ENCODE results near the gene ODAD3. TPM values are rescaled to one million over a fixed set of nuclear protein-coding genes. Genes with fewer than 3 reads are reported as not detected.
"Not testable (repeated sequence)": the region's sequence is repeated elsewhere in the genome, so short reads cannot be mapped to it uniquely, and the experiment has no call there.

ODAD3 gene
- total RNA-seq, 4 donors from 2014 or later = 0.39 to 0.83 TPM; not detected in 2

GRCh38 chr19:11380653-11381537 lies 54.0 kb downstream of the ODAD3 start:
- Histone ChIP-seq H3K27me3 (peaks cover 0 to 30% (median 23%) of the 10 kb centered on the region in 4 donors), H3K36me3 (peaks cover 0 to 12% (median 4%) of the 10 kb centered on the region in 4 donors), H3K9me3 (no peaks in the 10 kb centered on the region), H3K4me3 (peak overlapping the region; percentile 60 to 78 (median 64)), H3K4me1 (peaks cover 46 to 71% (median 68%) of the 10 kb centered on the region in 4 donors), H3K27ac (replicated peaks in 1 of 4) (peak overlapping the region; percentile 79 to 86 (median 82))
- WGBS = 1% methylated on average over 48 of the region's 54 CpGs
- intact Hi-C loops (cut with DNase I) = loop anchor here (5.0 kb wide), 2 partner anchors 56 to 84 kb away; partner anchors contain the start of genes ODAD3, PRKCSH and TSPAN16
- peak; percentile 99 for DNase-seq (ENCODE audit: extremely low spot score)
- TF ChIP-seq CTCF (IDR thresholded peaks at IDR 0.05) = peak; percentile 60 to 79 (median 78)
- TF ChIP-seq POLR2A (IDR thresholded peaks at IDR 0.05; ENCODE audit: low read depth) = peak; percentile 39
- TF ChIP-seq POLR2AphosphoS5 (IDR thresholded peaks at IDR 0.05) = peak; percentile 90 to 96
- TF ChIP-seq EP300 (IDR thresholded peaks at IDR 0.05) = no peak

GRCh38 chr19:11379857-11380350 lies 55.0 kb downstream of the ODAD3 start:
- Histone ChIP-seq H3K27ac (replicated peaks in 1 of 4) (peak overlapping the region in 1 of 4 donors; percentile 82), H3K4me3 (peak overlapping the region in 1 of 4 donors; percentile 67), H3K27me3 (peaks cover 0 to 30% (median 23%) of the 10 kb centered on the region in 4 donors), H3K36me3 (peaks cover 0 to 12% (median 4%) of the 10 kb centered on the region in 4 donors), H3K9me3 (no peaks in the 10 kb centered on the region), H3K4me1 (peaks cover 54 to 78% (median 76%) of the 10 kb centered on the region in 4 donors)
- DNase-seq (ENCODE audit: extremely low spot score) = no peak
- intact Hi-C loops (cut with DNase I) = loop anchor here (5.0 kb wide), 2 partner anchors 57 to 83 kb away; partner anchors contain the start of genes ODAD3, PRKCSH and TSPAN16
- TF ChIP-seq EP300 (IDR thresholded peaks at IDR 0.05) (no peak), CTCF (IDR thresholded peaks at IDR 0.05) (no peak), POLR2A (IDR thresholded peaks at IDR 0.05; ENCODE audit: low read depth) (no peak), POLR2AphosphoS5 (IDR thresholded peaks at IDR 0.05) (no peak)
- WGBS = 89% methylated on average over 7 of the region's 7 CpGs

- DNase-seq (ENCODE audit: extremely low spot score); intact Hi-C loops (cut with DNase I); H3K27ac ChIP-seq (replicated peaks in 1 of 4); H3K4me3 ChIP-seq; H3K9me3 ChIP-seq: not testable (repeated sequence)
- peaks cover 54 to 78% (median 76%) of the 10 kb centered on the region in 4 donors for H3K4me1 ChIP-seq
- peaks cover 0 to 30% (median 23%) of the 10 kb centered on the region in 4 donors for H3K27me3 ChIP-seq
- WGBS = 92% methylated on average over 14 of the region's 14 CpGs
- H3K36me3 ChIP-seq = peaks cover 0 to 12% (median 4%) of the 10 kb centered on the region in 4 donors
Observed at GRCh38 chr19:11379269-11379845, 55.6 kb downstream of the ODAD3 start.

GRCh38 chr19:11378319-11379189 lies 56.4 kb downstream of the ODAD3 start:
- peak overlapping the region; percentile 33 to 90 (median 52) for H3K27ac ChIP-seq (replicated peaks in 1 of 4)
- peaks cover 0 to 12% (median 4%) of the 10 kb centered on the region in 4 donors for H3K36me3 ChIP-seq
- 49% methylated on average over 7 of the region's 8 CpGs for WGBS
- DNase-seq (ENCODE audit: extremely low spot score) = no peak
- no peak overlapping the region for H3K4me3 ChIP-seq
- TF ChIP-seq EP300 (IDR thresholded peaks at IDR 0.05) (no peak), CTCF (IDR thresholded peaks at IDR 0.05) (peak; percentile 28 to 69 (median 32)), POLR2A (IDR thresholded peaks at IDR 0.05; ENCODE audit: low read depth) (no peak), POLR2AphosphoS5 (IDR thresholded peaks at IDR 0.05) (no peak)
- H3K9me3 ChIP-seq = no peaks in the 10 kb centered on the region
- H3K4me1 ChIP-seq = peaks cover 52 to 78% (median 76%) of the 10 kb centered on the region in 4 donors
- intact Hi-C loops (cut with DNase I) = no loop called here
- peaks cover 0 to 22% (median 18%) of the 10 kb centered on the region in 4 donors for H3K27me3 ChIP-seq

All from esophagus muscularis mucosa (tissue), 4 donors.